Suprapubic skin (tissue), 4 donors: ENCODE results near the gene PATL1.

Source experiments
- EP300 ChIP-seq: sonication (generic); formaldehyde crosslinking; IDR thresholded peaks from one replicate; pipeline ENCODE4 v1.6.1; 2017; ENCODE audit warnings: antibody characterized with exemption
- POLR2A ChIP-seq, 2 donors: fragments of 450-650 bp; IDR thresholded peaks; one replicate each; pipeline ENCODE4 v1.6.1; 2017; ENCODE audit warnings: antibody characterized with exemption in 2 of 2, mild to moderate bottlenecking in 2 of 2, moderate library complexity in 2 of 2
- POLR2AphosphoS5 ChIP-seq, 3 donors: sonication (generic); formaldehyde crosslinking; IDR thresholded peaks; one replicate each; pipeline ENCODE4 v1.6.1; 2017; ENCODE audit warnings: antibody characterized with exemption in 3 of 3
- TF ChIP-seq, protein P1 (sequence below), 2 donors: fragments of 200-600 bp in 1 of 2; fragments of 450-650 bp in 1 of 2; sonication (generic) in 1 of 2; IDR thresholded peaks; one replicate each; pipeline ENCODE4 v1.5.1; 2016 to 2019; ENCODE audit warnings: antibody characterized with exemption in 2 of 2, mild to moderate bottlenecking in 1 of 2, moderate library complexity in 1 of 2

DNA sequence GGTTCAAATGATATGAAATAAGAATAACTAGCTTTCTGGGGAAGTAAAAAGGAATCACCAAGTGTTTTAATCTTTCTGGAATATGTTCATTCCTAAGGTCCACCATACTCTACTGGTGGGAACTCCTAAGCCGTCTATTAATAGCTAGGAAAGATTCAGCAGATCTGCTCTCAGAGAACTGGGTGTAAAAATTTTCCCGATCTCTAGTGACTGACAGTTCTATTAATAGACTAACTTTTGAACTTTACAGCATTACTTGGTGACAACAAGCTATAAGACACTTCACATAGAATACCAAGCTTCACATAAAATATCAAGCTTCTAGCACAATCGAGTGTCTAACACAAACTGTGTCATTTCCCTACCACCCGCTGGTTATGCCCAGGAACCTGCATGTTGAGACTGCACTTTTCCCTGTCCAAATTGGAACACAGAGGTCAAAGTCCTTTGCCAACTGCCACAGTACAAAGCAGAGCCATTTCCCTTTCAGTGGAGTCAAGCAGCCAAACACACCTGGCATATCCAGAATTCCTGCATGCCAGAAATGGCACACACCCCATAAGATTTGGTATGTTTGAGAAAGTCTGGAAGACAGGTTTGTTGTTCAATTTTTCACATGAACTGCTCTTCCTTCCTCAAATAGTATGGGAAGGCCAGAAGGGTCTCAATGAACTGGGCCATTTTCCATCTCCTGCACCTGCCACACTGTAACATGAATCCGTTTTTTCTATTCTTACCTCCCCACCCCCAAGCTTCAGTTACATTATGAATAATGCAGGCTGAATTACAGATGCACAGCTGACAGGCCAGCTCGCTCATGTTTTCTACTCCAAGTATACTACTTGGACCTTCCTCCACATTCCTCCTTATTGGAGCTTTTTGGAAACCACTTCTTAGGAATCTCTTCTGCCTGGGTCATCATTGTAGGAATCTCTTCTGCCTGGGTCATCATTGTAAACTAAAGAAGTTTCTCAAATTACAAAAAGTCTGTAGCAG, 57.0 kb downstream of the PATL1 start:
- no peak for TF ChIP-seq POLR2AphosphoS5 (IDR thresholded peaks at IDR 0.05)
- TF ChIP-seq, protein P1, sequence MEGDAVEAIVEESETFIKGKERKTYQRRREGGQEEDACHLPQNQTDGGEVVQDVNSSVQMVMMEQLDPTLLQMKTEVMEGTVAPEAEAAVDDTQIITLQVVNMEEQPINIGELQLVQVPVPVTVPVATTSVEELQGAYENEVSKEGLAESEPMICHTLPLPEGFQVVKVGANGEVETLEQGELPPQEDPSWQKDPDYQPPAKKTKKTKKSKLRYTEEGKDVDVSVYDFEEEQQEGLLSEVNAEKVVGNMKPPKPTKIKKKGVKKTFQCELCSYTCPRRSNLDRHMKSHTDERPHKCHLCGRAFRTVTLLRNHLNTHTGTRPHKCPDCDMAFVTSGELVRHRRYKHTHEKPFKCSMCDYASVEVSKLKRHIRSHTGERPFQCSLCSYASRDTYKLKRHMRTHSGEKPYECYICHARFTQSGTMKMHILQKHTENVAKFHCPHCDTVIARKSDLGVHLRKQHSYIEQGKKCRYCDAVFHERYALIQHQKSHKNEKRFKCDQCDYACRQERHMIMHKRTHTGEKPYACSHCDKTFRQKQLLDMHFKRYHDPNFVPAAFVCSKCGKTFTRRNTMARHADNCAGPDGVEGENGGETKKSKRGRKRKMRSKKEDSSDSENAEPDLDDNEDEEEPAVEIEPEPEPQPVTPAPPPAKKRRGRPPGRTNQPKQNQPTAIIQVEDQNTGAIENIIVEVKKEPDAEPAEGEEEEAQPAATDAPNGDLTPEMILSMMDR (IDR thresholded peaks at IDR 0.05) = no peak
- no peak for TF ChIP-seq POLR2A (IDR thresholded peaks at IDR 0.05)
- no peak for TF ChIP-seq EP300
